SH-SY5Y (cell line): Measurements from ENCODE around the gene LRRC25.

ENCODE experiments used
- GATA2 ChIP-seq: IDR thresholded peaks from 2 replicates; pipeline ENCODE4 v1.6.1; 2011; ENCODE audit warnings: mild to moderate bottlenecking, low read depth, low read length
- GATA3 ChIP-seq: IDR thresholded peaks from 2 replicates; pipeline ENCODE4 v1.6.1; 2011; ENCODE audit warnings: low read depth, mild to moderate bottlenecking, low read length, moderate library complexity

DNA sequence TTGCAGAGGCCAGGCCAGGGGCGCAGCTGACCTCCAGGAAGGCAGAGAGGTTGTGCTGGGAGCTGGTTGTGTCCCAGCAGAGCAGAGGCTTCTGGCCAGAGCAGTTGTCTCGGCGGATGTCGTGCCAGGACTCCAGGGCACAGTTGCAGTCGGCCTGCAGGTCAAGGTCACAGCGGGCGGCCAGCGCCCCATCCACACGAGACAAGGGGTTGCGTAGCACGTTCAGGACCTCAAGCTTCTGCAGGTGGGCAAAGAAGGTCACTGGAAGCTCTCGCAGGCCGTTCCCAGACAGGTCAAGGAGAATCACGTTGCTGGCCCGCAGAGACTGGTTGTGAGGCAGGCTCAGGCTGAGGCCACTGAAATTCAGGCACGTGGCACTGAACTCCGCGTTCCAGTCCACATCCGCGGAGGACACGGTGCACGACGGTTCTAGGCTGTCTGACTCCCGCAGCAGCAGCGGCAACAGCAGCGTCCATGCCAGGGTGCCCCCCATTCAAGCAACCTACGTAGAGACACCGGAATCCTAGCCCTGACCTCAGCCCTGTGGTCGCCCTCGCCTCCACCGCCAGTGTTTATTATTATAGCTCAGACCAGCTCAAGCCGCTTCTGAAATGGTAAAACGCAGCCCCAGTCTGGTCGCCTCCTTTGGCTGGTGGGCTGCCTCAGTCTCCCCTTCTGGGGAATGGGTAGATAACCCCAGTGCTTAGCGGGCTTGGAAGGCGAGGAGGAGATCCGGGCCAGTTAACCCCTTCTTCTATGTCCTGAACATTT lies 766 bp downstream of the LRRC25 start:
- TF ChIP-seq GATA3 (no peak), GATA2 (no peak)
